ENCODE results near the gene MYH13. TPM values are rescaled to one million over a fixed set of nuclear protein-coding genes. Genes with fewer than 3 reads are reported as not detected.

The MYH13 gene
- total RNA-seq, 1 donor from 2014 or later: not detected

DNA sequence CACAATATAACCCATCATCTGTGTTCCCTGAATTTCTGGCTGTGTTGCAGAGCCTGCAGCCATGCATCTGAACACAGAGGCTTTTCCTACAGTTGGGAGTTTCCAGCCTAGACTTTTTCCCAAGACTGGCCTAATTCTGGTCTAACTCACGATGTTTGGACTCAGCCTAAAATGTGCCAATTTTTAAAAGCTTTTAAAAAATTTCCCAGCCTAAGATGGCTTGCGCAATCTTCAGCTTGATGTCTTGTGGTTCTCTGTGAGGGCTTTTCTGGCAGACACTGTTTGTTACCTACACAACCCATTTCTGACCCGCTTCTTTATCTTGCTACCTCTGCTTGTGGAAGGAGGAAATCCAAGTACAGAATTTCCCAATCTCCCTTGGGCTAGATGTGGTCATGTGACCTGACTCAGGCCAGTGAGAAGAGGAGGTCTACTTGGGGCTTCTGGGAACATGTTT, 101.7 kb downstream of the MYH13 start:
- no peaks in the 10 kb centered on the region for H3K9me3 ChIP-seq
- no peaks in the 10 kb centered on the region for H3K27me3 ChIP-seq
- no peak for DNase-seq (ENCODE audit: extremely low spot score in 2 of 2)
- H3K36me3 ChIP-seq: no peaks in the 10 kb centered on the region
- TF ChIP-seq POLR2A (IDR thresholded peaks at IDR 0.05): no peak
- TF ChIP-seq, protein P1, sequence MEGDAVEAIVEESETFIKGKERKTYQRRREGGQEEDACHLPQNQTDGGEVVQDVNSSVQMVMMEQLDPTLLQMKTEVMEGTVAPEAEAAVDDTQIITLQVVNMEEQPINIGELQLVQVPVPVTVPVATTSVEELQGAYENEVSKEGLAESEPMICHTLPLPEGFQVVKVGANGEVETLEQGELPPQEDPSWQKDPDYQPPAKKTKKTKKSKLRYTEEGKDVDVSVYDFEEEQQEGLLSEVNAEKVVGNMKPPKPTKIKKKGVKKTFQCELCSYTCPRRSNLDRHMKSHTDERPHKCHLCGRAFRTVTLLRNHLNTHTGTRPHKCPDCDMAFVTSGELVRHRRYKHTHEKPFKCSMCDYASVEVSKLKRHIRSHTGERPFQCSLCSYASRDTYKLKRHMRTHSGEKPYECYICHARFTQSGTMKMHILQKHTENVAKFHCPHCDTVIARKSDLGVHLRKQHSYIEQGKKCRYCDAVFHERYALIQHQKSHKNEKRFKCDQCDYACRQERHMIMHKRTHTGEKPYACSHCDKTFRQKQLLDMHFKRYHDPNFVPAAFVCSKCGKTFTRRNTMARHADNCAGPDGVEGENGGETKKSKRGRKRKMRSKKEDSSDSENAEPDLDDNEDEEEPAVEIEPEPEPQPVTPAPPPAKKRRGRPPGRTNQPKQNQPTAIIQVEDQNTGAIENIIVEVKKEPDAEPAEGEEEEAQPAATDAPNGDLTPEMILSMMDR (IDR thresholded peaks at IDR 0.05): no peak
- TF ChIP-seq POLR2AphosphoS5 (IDR thresholded peaks at IDR 0.05; ENCODE audit: insufficient read depth in 1 of 2, low read depth in 1 of 2): no peak
- peak overlapping the region; percentile 46 for H3K27ac ChIP-seq
- intact Hi-C loops (cut with DNase I): no loop called here
- no peak overlapping the region for H3K4me3 ChIP-seq
- peaks cover 6% of the 10 kb centered on the region for H3K4me1 ChIP-seq

DNA sequence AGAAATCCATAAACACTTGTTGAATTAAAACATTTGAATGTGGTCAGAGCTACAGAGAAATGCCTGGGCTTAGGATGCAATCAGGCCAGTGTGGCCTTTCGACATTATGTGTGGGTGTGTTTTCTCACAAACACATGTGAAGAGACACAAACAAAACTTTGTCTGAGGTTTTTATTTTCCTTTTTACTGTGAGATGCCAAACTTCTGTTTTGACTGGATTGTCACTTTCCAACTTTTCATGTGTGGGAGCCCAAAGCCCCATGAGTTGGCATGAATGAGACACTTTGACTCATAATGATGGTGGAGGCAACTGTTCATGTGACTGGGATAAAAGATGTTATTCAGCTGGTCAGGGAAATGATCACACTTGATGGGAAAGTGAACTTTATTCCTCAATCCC, 102.5 kb downstream of the MYH13 start:
- intact Hi-C loops (cut with DNase I): no loop called here
- Histone ChIP-seq H3K9me3 (no peaks in the 10 kb centered on the region), H3K27me3 (no peaks in the 10 kb centered on the region), H3K4me1 (peaks cover 6% of the 10 kb centered on the region), H3K27ac (no peak overlapping the region), H3K36me3 (no peaks in the 10 kb centered on the region), H3K4me3 (no peak overlapping the region)
- TF ChIP-seq POLR2A (IDR thresholded peaks at IDR 0.05) (no peak), POLR2AphosphoS5 (IDR thresholded peaks at IDR 0.05; ENCODE audit: insufficient read depth in 1 of 2, low read depth in 1 of 2) (no peak)
- TF ChIP-seq, protein P1 (IDR thresholded peaks at IDR 0.05): no peak
- DNase-seq (ENCODE audit: extremely low spot score in 2 of 2): no peak

DNA sequence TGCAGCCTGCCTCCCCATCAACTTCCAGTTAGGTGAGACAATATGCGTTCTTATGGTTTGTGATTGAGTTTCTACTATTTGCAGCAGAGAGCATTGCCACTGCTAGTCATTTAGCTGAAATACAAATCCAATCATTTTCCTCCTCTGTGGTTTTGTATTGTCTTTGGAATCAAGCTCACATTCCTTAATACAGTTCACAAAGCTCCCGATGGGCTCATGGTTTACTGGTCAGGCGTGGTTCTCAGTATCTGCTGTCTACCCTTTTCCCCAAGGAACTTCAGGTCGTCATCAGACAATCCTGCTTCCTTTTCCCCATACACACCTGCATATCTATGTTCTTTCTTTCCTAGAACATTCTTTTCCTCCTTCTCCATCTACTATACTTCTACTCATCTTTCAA, 104.8 kb downstream of the MYH13 start:
- Histone ChIP-seq H3K27ac (no peak overlapping the region), H3K27me3 (no peaks in the 10 kb centered on the region), H3K36me3 (no peaks in the 10 kb centered on the region), H3K4me3 (no peak overlapping the region), H3K9me3 (no peaks in the 10 kb centered on the region), H3K4me1 (peaks cover 6% of the 10 kb centered on the region)
- intact Hi-C loops (cut with DNase I): no loop called here
- TF ChIP-seq POLR2AphosphoS5 (IDR thresholded peaks at IDR 0.05; ENCODE audit: insufficient read depth in 1 of 2, low read depth in 1 of 2): no peak
- TF ChIP-seq, protein P1 (IDR thresholded peaks at IDR 0.05): no peak
- TF ChIP-seq POLR2A (IDR thresholded peaks at IDR 0.05): no peak
- no peak for DNase-seq (ENCODE audit: extremely low spot score in 2 of 2)

DNA sequence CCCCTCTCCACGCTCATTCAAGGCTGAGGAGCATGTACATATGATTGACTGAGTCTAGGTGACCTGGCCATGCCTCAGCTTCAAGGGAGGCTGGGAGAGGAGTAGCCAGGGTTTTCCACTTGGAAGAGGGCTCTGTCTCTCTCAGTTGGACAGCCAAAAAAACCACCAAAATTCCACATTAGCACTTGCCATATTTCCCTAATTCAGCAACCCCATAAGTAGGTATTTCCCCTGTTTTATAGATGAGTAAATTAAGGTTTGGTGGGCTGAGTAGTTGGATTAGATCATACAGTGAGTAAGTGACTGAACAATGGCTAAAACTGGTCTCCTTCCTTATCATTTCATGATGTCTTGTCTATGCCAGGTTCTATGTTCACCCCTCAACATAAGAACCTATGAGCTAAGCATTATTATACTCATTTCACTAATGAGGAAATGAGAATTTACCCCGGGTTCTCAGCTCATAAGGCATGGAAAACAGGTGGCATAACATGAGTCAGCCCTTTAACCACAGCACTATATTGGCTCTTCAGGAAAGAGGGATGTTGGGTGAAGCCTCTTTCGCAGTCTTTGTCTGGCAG, 106.4 kb downstream of the MYH13 start:
- no peak for DNase-seq (ENCODE audit: extremely low spot score in 2 of 2)

More for the DNA sequence above, 106.4 kb downstream of the MYH13 start:
- intact Hi-C loops (cut with DNase I): no loop called here
- H3K27me3 ChIP-seq: no peaks in the 10 kb centered on the region
- H3K27ac ChIP-seq: peak overlapping the region; percentile 62
- H3K36me3 ChIP-seq: no peaks in the 10 kb centered on the region
- no peaks in the 10 kb centered on the region for H3K9me3 ChIP-seq
- TF ChIP-seq POLR2A (IDR thresholded peaks at IDR 0.05): no peak
- TF ChIP-seq POLR2AphosphoS5 (IDR thresholded peaks at IDR 0.05; ENCODE audit: insufficient read depth in 1 of 2, low read depth in 1 of 2): no peak
- TF ChIP-seq, protein P1 (IDR thresholded peaks at IDR 0.05): no peak
- no peak overlapping the region for H3K4me3 ChIP-seq
- H3K4me1 ChIP-seq: peaks cover 6% of the 10 kb centered on the region
